GM12865 (cell line): Measurements from ENCODE around the gene NOP16.

Experiments
- DNase-seq: peaks from one replicate; pipeline ENCODE4 v3.0.0; 2010; ENCODE audit warnings: low read depth
- H3K4me3 ChIP-seq: 2 replicates; pipeline ENCODE4 v1.5.1; 2011; ENCODE audit warnings: mild to moderate bottlenecking, low read depth, low read length, control low read depth
- TF ChIP-seq, protein P1 (sequence below): IDR thresholded peaks from 2 replicates; pipeline ENCODE4 v1.5.1; 2011; ENCODE audit warnings: low read length, control low read depth, low read depth, inconsistent platforms; ENCODE audit not compliant: insufficient read depth; ENCODE audit errors: missing control alignments

Gene NOP16

DNA sequence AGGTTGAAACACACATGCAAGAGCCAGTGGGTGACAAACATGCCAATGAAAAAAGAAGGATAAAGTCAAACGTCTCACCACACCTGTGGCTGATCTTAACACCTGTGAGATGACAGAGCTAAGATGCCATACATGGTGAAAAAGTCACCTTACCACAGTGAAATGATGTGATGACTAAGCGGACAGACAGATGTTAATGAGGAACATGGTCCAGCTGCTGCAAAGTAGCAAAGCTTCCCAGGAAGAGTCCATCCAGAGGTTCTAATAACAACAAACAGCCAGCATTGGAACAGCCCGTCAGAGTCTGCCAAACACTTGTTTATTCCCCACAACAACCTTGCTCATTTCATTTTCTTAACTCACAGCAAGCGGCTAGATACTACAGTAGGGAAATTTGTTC is 28.7 kb downstream of the NOP16 start:
- DNase-seq: no peak
- TF ChIP-seq, protein P1, sequence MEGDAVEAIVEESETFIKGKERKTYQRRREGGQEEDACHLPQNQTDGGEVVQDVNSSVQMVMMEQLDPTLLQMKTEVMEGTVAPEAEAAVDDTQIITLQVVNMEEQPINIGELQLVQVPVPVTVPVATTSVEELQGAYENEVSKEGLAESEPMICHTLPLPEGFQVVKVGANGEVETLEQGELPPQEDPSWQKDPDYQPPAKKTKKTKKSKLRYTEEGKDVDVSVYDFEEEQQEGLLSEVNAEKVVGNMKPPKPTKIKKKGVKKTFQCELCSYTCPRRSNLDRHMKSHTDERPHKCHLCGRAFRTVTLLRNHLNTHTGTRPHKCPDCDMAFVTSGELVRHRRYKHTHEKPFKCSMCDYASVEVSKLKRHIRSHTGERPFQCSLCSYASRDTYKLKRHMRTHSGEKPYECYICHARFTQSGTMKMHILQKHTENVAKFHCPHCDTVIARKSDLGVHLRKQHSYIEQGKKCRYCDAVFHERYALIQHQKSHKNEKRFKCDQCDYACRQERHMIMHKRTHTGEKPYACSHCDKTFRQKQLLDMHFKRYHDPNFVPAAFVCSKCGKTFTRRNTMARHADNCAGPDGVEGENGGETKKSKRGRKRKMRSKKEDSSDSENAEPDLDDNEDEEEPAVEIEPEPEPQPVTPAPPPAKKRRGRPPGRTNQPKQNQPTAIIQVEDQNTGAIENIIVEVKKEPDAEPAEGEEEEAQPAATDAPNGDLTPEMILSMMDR: no peak
- no peak overlapping the region for H3K4me3 ChIP-seq

DNA sequence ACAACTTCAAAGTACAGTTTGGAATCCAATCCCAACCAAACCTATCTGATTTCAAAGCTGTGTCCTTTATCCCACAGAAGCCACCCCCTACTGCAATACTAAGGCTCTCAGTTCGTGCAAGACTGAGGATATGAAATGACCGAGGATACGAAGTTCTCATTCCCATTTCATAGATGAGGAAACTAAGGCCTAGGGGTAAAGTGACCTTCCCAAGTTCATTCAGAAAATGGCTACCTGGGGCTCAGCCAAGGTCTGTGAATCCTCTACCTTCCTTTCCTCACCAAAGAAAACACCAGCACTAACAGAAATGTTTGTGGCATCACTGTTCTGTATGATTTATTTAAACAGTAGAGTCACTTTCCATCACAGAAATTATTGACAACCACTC is 32.2 kb downstream of the NOP16 start:
- no peak overlapping the region for H3K4me3 ChIP-seq
- TF ChIP-seq, protein P1: no peak
- DNase-seq: no peak

DNA sequence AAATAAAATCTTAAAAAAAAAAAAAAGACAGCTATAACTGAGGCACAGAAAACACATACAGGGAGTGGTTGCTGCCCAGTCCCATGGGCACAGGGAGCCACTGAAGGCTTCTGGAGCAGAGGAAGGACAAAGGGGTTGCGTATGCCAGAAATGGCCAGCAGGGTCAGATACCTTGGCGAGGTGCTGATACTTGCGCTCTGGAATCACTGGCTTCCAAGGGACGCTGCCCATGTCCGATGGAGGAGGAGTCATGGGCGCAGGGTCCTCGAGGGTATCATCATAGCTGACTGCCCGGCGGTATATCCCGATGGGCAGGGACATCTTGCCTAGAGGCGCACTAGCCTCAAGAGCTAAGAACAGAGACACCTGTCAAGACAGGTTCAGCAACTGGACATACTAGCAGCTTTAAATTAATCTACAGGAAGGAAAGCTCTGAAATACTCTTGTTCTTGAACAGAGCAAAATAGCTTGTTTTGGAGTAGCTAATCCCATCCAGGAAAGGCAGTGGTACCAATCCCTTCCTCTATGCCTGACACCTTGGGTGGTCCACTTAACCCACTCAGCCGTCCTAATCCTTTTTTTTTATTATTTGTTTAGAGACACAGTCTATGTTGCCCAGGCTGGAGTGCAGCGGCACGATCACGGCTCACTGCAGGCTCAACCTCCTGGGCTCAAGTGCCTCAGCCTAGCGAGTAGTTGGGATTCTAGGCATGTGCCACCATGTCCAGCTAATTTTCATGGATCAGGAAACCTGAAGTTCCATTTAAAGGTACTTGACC is 32.8 kb downstream of the NOP16 start:
- no peak for DNase-seq
- H3K4me3 ChIP-seq: no peak overlapping the region
- TF ChIP-seq, protein P1: no peak

DNA sequence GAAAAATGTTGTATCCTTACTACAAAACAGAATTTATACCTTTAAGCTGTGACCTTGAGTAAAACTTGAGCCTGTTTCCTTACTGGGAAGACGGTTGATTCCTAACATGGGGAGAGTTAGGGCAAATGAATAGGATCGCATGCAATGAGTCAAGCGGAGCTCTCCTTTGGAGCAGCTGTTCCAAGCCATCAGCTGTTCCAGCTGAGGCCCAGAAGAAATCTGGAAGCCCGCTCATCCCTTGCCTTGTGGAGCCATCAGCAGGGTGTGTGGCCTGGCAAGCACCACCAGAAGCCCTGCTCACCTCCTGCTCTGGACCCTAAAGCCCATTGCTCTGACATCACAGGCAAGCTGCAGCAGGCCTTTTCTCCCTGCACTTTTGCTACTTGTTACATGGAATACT is 34.9 kb downstream of the NOP16 start:
- no peak for DNase-seq
- no peak overlapping the region for H3K4me3 ChIP-seq
- TF ChIP-seq, protein P1: no peak

DNA sequence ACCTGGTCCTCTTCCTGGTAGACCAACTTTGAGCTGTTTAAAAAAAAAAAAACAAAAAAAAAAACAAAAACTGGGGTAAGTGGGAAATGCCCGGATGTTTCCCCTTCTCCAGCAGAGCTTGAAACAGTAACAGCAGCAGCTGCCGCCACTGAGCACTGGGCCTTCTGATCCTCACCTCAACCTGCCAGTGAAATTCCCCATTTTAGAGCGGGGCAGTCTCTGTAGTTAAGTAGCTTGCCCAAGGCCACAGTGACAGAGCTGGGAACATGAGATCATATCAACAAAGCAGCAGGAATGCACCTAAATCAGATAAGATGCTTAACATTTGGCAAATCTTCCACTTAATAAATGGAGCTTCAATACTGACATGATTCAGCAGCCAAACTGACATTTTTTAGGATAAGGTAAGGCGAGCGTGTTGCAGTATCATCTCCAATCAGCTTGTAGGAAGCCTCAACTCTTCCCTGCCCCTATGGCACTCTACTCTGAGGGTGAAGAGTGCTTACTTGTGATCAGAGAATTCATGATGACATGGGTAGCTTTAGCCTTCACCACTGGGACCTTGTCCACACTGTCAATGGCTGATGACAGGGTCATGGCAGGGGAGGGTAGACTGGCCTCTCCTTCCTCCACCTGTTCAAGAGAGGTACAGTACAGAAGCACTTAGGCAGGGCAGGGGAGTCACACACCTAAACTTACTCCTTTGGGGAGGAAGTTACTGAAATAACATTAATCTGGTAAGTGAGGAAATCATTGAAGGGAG is 36.1 kb downstream of the NOP16 start:
- no peak overlapping the region for H3K4me3 ChIP-seq
- TF ChIP-seq, protein P1: no peak
- peak; percentile 66 for DNase-seq

DNA sequence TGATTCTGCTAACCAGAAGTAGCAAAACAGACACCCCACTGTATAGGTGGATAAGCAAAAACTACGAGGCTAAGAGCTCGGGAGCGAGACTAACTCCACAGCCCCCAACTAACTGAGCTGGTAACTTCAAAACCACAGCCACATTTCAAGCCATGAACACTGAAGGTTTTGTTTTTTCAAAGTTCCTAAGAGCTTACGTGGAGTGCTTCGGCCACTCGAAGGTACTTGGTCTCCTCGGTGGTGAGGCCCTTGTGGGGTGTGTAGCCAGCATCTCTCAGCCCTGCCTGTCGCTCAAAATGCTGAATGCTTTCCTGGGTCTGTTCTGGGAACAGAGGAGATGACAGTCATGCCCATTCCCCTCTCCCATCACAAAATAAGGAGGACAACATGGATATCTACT is 38.0 kb downstream of the NOP16 start:
- no peak overlapping the region for H3K4me3 ChIP-seq
- DNase-seq: no peak
- TF ChIP-seq, protein P1: no peak
